Measurements from ENCODE around the gene TMEM120B. TPM values are rescaled to one million over a fixed set of nuclear protein-coding genes. Genes with fewer than 3 reads are reported as not detected.

TMEM120B gene
- total and polyA plus RNA-seq, 2 of the 13 experiments (the other 11 are each of a cell fraction or from before 2014, with no cell fraction given) = 7.1 to 12.9 TPM

- TF ChIP-seq PRDM4 (CRISPR knock-in tag; IDR thresholded peaks at IDR 0.05; ENCODE audit: borderline replicate concordance) (no peak), KLF6 (CRISPR knock-in tag; IDR thresholded peaks at IDR 0.05) (peak; percentile 23; the same call in 1 of the 2 replicates), RCOR2 (CRISPR knock-in tag; IDR thresholded peaks at IDR 0.05) (no peak), ZNF280D (CRISPR knock-in tag; IDR thresholded peaks at IDR 0.05) (0 out of 2 replicates have a peak, but pooled peaks have one; percentile 29), NFE2 (CRISPR knock-in tag; IDR thresholded peaks at IDR 0.05) (no peak), TEAD3 (CRISPR knock-in tag; optimal IDR thresholded peaks at IDR 0.05; ENCODE audit: borderline replicate concordance) (peak; percentile 24), ARHGAP35 (CRISPR knock-in tag; IDR thresholded peaks at IDR 0.05; ENCODE audit: borderline replicate concordance) (no peak), ARID3A (IDR thresholded peaks at IDR 0.05; ENCODE audit: low read depth, low read length) (0 out of 2 replicates have a peak, but pooled peaks have one; percentile 13), ZSCAN21 (CRISPR knock-in tag; IDR thresholded peaks at IDR 0.05; ENCODE audit: borderline replicate concordance) (0 out of 2 replicates have a peak, but pooled peaks have one; percentile 39), HNF1A (IDR thresholded peaks at IDR 0.05; ENCODE audit: low read depth) (0 out of 2 replicates have a peak, but pooled peaks have one; percentile 36), HNF1A (CRISPR knock-in tag; IDR thresholded peaks at IDR 0.05; ENCODE audit: borderline replicate concordance) (peak; percentile 27; the same call in 1 of the 2 replicates), GATAD2A (CRISPR knock-in tag; IDR thresholded peaks at IDR 0.05) (peak; percentile 81), RXRA (CRISPR knock-in tag; IDR thresholded peaks at IDR 0.05) (peak; percentile 56), NR0B2 (CRISPR knock-in tag; IDR thresholded peaks at IDR 0.05) (0 out of 2 replicates have a peak, but pooled peaks have one; percentile 40), HNF4G (IDR thresholded peaks at IDR 0.05; ENCODE audit: borderline replicate concordance, low read depth, low read length) (no peak), HNF4G (CRISPR knock-in tag; IDR thresholded peaks at IDR 0.05; ENCODE audit: borderline replicate concordance, low read depth) (no peak)
Observed at GRCh38 chr12:121748571-121749265, 36.2 kb downstream of the TMEM120B start (continued).
